Adrenal gland (tissue), 12 donors: Measurements from ENCODE around the gene BRPF3. TPM values are rescaled to one million over a fixed set of nuclear protein-coding genes. Genes with fewer than 3 reads are reported as not detected.

Source experiments
- DNase-seq, 7 donors: peaks; one replicate each; pipeline ENCODE4 v3.0.0-alpha.2; 2019 to 2020
- H3K27ac ChIP-seq, 5 donors: fragments of 200-600 bp; sonication (generic) in 4 of 5; 1 replicate in 3 of 5; 2 replicates in 2 of 5; pipeline versions ENCODE4 v1.5.1 to v1.8.0; 2016 to 2020; ENCODE audit warnings: mild to moderate bottlenecking in 1 of 5
- H3K27me3 ChIP-seq: fragments of 200-600 bp; 2 replicates; pipeline ENCODE4 v1.8.0; 2021
- H3K36me3 ChIP-seq, 2 donors: fragments of 200-600 bp; replicated peaks in 1 of 2; 1 replicate in 1 of 2; 2 replicates in 1 of 2; pipeline versions ENCODE4 v1.5.1 to v1.8.0; 2018 to 2022
- H3K4me1 ChIP-seq, 2 donors: fragments of 200-600 bp; replicated peaks in 1 of 2; 1 replicate in 1 of 2; 2 replicates in 1 of 2; pipeline versions ENCODE4 v1.5.1 to v1.8.0; 2018 to 2021
- H3K4me3 ChIP-seq, 4 donors: fragments of 200-600 bp; sonication (generic) in 3 of 4; one replicate each; pipeline ENCODE4 v1.5.1; 2016 to 2018
- H3K9me3 ChIP-seq, 3 donors: fragments of 200-600 bp; sonication (generic) in 1 of 3; replicated peaks in 1 of 3; 1 replicate in 2 of 3; 2 replicates in 1 of 3; pipeline versions ENCODE4 v1.5.1 to v1.8.0; 2016 to 2021
- POLR2A ChIP-seq, 2 donors: fragments of 450-650 bp; IDR thresholded peaks; one replicate each; pipeline ENCODE4 v1.6.1; 2017; ENCODE audit warnings: antibody characterized with exemption in 2 of 2, mild to moderate bottlenecking in 2 of 2, moderate library complexity in 1 of 2
- WGBS, 4 donors: extraction: QIAGEN DNeasy Blood & Tissue Kit in 2 of 4; methylation state at CpG; one replicate each; pipeline versions ENCODE4 v1.1.5 to v1.1.7; 2013 to 2017; 5-methylcytosine and 5-hydroxymethylcytosine counted together
- intact Hi-C, 2 donors: fragments of 100-400 bp; cut with DNase I; formaldehyde crosslinking; loops; one replicate each; pipeline versions ENCODE4 v1.14.1 to v1.15.0; 2022 to 2023
- polyA plus RNA-seq, 3 donors: library from polyadenylated mRNA; stranded (reverse); fragments of 200-250 nt in 2 of 3; fragments of 350-450 nt in 1 of 3; fragmentation: Illumina TruSeq in 1 of 3; extraction: RNeasy Lipid Tissue Mini Kit (QIAGEN cat#74804) in 1 of 3; gene quantifications; one replicate each; pipeline ENCODE4 v1.2.3, GENCODE V29; 2013 to 2014
- total RNA-seq, 9 donors: library from RNA; depleted of rRNA in 4 of 9; stranded (reverse); fragments of >200 nt in 4 of 9; fragments of 120-200 nt in 1 of 9; fragmentation: NEBNext Ultra II Directional in 1 of 9; extraction: Animal tissue kit (Norgen Biotek cat#: 25700) in 1 of 9; gene quantifications; one replicate each; pipeline versions ENCODE4 v1.1.0 to v1.2.4, GENCODE V29; 2013 to 2023
- TF ChIP-seq, protein P1 (sequence below), 6 experiments: fragments of 450-650 bp in 4 of 6; fragments of 200-600 bp in 2 of 6; sonication (generic) in 1 of 6; IDR thresholded peaks; 1 replicate in 5 of 6; 2 replicates in 1 of 6; pipeline versions ENCODE4 v1.5.1 to v1.8.0; 2016 to 2021; ENCODE audit warnings: antibody characterized with exemption in 6 of 6, mild to moderate bottlenecking in 2 of 6, moderate library complexity in 1 of 6
- donor health status: healthy with polysubstance abuse.
- donor health status: Bipolar disorder and iron deficiency.
- donor health status: DM: yes; HTN: yes; CAD: no.
- donor health status: DM: no; HTN: no; CAD: no.
- donor health status: DM: no; HTN: no; CAD: no.
- donor health status: DM: yes; HTN: yes; CAD: no.

The BRPF3 gene
- total and polyA plus RNA-seq, 12 donors, result 9.8 to 111 (median 53.4) TPM

DNA sequence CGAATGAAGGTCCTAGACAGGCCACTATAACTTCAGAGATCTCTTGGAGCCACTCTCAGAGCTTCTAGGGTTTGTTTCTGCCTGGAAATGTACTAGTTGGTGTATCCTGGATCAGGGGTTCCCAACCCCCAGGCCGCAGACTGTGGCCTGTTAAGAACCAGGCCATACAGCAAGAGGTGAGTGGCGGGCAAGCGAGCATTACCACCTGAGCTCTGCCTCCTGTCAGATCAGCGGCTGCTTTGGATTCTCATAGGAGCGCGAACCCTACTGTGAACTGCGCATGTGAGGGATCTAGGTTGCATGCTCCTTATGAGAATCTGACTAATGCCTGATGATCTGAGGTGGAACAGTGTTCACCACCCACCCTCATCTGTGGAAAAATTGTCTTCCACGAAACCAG, 2.4 kb downstream of the BRPF3 start:
- Histone ChIP-seq H3K36me3 (peaks cover 0 to 27% of the 10 kb centered on the region in 2 donors), H3K4me3 (no peak overlapping the region), H3K27me3 (no peaks in the 10 kb centered on the region), H3K27ac (no peak overlapping the region), H3K9me3 (no peaks in the 10 kb centered on the region), H3K4me1 (peaks cover 16 to 55% of the 10 kb centered on the region in 2 donors)
- DNase-seq, result peak in 1 of 7 donors; percentile 52
- intact Hi-C loops, result loop anchor here (5.0 to 10.0 kb wide), 3 partner anchors 64 to 174 kb away; partner anchors contain the start of genes MAPK13 (in 2 of the 2), MAPK14 (in 1 of the 2) and SLC26A8 (in 1 of the 2)
- WGBS, 4 donors, result 95 to 98% (median 95%) methylated on average over 5 to 9 of the region's 9 CpGs
- TF ChIP-seq, protein P1, sequence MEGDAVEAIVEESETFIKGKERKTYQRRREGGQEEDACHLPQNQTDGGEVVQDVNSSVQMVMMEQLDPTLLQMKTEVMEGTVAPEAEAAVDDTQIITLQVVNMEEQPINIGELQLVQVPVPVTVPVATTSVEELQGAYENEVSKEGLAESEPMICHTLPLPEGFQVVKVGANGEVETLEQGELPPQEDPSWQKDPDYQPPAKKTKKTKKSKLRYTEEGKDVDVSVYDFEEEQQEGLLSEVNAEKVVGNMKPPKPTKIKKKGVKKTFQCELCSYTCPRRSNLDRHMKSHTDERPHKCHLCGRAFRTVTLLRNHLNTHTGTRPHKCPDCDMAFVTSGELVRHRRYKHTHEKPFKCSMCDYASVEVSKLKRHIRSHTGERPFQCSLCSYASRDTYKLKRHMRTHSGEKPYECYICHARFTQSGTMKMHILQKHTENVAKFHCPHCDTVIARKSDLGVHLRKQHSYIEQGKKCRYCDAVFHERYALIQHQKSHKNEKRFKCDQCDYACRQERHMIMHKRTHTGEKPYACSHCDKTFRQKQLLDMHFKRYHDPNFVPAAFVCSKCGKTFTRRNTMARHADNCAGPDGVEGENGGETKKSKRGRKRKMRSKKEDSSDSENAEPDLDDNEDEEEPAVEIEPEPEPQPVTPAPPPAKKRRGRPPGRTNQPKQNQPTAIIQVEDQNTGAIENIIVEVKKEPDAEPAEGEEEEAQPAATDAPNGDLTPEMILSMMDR (IDR thresholded peaks at IDR 0.05), result no peak
- TF ChIP-seq POLR2A (IDR thresholded peaks at IDR 0.05), result no peak

DNA sequence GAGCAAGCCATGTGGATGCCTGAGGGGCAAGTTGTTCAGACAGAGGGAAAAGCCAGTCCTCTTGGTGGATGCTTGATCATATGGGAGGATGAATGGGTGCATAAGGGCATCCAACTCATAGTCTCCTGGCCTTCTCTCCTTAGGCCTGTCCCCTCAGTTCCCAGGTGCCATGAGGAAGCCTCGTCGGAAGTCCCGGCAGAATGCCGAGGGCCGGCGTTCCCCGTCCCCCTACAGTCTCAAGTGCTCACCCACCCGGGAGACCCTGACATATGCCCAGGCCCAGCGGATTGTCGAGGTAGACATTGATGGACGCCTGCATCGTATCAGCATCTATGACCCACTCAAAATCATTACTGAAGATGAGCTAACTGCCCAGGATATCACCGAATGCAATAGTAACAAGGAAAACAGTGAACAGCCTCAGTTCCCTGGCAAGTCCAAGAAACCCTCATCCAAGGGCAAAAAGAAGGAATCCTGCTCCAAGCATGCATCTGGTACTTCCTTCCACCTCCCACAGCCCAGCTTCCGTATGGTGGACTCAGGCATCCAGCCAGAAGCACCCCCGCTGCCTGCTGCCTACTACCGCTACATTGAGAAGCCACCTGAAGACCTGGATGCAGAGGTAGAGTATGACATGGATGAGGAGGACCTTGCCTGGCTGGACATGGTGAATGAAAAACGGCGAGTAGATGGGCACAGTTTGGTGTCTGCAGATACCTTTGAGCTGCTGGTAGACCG, 3.8 kb downstream of the BRPF3 start:
- H3K4me3 ChIP-seq, result no peak overlapping the region
- TF ChIP-seq, protein P1 (IDR thresholded peaks at IDR 0.05), result no peak
- no peak for TF ChIP-seq POLR2A (IDR thresholded peaks at IDR 0.05)
- peaks cover 0 to 38% of the 10 kb centered on the region in 2 donors for H3K36me3 ChIP-seq
- DNase-seq, result no peak
- H3K27me3 ChIP-seq, result no peaks in the 10 kb centered on the region
- H3K9me3 ChIP-seq, result no peaks in the 10 kb centered on the region
- H3K27ac ChIP-seq, result no peak overlapping the region
- 92 to 96% (median 95%) methylated on average over 10 to 19 of the region's 19 CpGs for WGBS, 4 donors
- H3K4me1 ChIP-seq, result peaks cover 18 to 67% of the 10 kb centered on the region in 2 donors
- intact Hi-C loops, result loop anchor here in 1 of 2 donors (10.0 kb wide), 1 partner anchor 176 kb away; the partner anchor contains the start of genes MAPK14 and SLC26A8

DNA sequence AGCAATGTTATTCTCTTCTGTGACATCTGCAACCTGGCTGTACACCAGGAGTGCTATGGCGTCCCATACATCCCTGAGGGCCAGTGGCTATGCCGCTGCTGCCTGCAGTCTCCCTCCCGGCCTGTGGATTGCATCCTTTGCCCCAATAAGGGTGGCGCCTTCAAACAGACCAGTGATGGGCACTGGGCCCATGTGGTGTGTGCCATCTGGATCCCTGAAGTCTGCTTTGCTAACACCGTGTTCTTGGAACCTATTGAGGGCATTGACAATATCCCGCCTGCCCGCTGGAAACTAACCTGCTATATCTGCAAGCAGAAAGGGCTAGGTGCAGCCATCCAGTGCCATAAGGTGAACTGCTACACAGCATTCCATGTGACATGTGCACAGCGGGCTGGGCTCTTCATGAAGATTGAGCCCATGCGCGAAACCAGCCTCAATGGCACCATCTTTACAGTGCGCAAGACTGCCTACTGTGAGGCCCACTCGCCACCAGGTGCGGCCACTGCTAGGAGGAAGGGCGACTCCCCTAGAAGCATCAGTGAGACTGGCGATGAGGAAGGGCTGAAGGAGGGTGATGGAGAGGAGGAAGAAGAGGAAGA, 4.6 kb downstream of the BRPF3 start:
- TF ChIP-seq, protein P1 (IDR thresholded peaks at IDR 0.05), result no peak
- TF ChIP-seq POLR2A (IDR thresholded peaks at IDR 0.05), result no peak
- H3K27me3 ChIP-seq, result no peaks in the 10 kb centered on the region
- intact Hi-C loops, result loop anchor here in 1 of 2 donors (10.0 kb wide), 1 partner anchor 176 kb away; the partner anchor contains the start of genes MAPK14 and SLC26A8
- H3K27ac ChIP-seq, result no peak overlapping the region
- no peak overlapping the region for H3K4me3 ChIP-seq
- peaks cover 0 to 40% of the 10 kb centered on the region in 2 donors for H3K36me3 ChIP-seq
- H3K9me3 ChIP-seq, result no peaks in the 10 kb centered on the region
- peak in 1 of 7 donors; percentile 51 for DNase-seq
- 92 to 95% (median 95%) methylated on average over 13 to 15 of the region's 15 CpGs for WGBS, 4 donors
- H3K4me1 ChIP-seq, result peaks cover 18 to 60% of the 10 kb centered on the region in 2 donors

DNA sequence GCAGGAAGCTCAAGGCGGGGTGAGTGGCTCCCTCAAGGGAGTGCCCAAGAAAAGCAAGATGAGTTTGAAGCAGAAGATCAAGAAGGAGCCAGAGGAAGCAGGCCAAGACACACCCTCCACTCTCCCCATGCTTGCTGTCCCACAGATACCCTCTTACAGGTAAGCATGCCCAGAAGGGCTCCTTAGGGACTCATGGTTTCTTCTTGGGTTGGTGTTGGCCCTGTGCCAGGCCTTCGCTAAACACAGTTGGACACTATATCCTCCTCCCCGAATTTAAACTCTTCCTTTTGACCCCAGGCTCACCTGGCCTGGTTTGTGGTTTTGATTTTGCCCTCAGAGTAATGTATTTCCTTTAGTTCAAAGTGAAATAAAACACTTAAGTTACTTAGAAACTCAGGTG, 5.1 kb downstream of the BRPF3 start:
- intact Hi-C loops, result loop anchor here in 1 of 2 donors (10.0 kb wide), 1 partner anchor 177 kb away; the partner anchor contains the start of genes MAPK14 and SLC26A8
- Histone ChIP-seq H3K27me3 (no peaks in the 10 kb centered on the region), H3K4me3 (no peak overlapping the region), H3K4me1 (peaks cover 18 to 59% of the 10 kb centered on the region in 2 donors), H3K27ac (no peak overlapping the region), H3K9me3 (no peaks in the 10 kb centered on the region), H3K36me3 (peaks cover 0 to 40% of the 10 kb centered on the region in 2 donors)
- DNase-seq, result peak in 1 of 7 donors; percentile 51
- 46 to 54% (median 49%) methylated on average over 3 of the region's 3 CpGs for WGBS, 4 donors
- TF ChIP-seq POLR2A (IDR thresholded peaks at IDR 0.05), result no peak
- TF ChIP-seq, protein P1 (IDR thresholded peaks at IDR 0.05), result no peak
